Measurements from ENCODE around the gene CABP2.
"Not testable (repeated sequence)": the region's sequence is repeated elsewhere in the genome, so short reads cannot be mapped to it uniquely, and the experiment has no call there.

CABP2 gene

GRCh38 chr11:67493548-67494370 is 29.5 kb downstream of the CABP2 start:
- DNase-seq, result no peak

- no peak for DNase-seq
Measured at GRCh38 chr11:67492801-67493547, 30.3 kb downstream of the CABP2 start.

- no peak for DNase-seq
Measured at GRCh38 chr11:67492069-67492727, 31.0 kb downstream of the CABP2 start.

DNA sequence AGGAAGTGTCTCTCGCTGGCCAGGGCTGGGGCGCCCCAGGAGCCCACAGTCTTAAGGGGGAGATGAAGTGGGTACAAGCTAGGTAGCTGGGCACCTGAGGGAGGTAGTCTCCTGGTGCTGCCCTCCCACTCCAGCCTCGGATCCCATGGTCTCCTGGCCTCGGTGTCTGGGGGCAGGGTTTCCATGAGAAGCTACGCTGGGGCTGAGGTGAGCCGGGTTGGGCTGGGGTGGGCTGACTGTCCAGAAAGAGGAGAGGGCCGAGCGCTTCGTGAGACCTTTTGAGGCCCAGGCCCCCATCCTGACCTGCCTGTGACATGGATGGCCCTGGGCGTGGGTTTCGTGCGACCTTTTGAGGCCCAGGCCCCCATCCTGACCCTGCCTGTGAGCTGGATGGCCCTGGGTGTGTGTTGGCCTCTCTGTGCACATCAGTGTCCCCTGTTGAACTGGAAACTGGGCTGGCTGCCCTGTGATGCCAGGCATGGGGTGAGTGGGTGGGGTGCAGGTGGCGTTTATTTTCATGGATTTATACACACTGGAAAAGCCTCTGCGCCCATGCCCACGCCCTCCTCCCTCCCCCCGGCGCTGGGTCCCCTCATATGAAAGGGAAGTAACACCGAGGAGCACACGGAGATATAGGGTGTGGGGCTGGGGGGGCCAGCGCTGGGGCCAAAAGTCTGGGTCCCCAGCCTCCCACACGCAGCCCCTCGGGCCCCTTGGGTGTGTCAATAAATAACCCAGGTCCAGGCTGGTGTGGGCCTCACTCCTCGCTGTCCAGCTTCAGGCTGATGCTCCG is 31.8 kb downstream of the CABP2 start:
- DNase-seq, result no peak

DNA sequence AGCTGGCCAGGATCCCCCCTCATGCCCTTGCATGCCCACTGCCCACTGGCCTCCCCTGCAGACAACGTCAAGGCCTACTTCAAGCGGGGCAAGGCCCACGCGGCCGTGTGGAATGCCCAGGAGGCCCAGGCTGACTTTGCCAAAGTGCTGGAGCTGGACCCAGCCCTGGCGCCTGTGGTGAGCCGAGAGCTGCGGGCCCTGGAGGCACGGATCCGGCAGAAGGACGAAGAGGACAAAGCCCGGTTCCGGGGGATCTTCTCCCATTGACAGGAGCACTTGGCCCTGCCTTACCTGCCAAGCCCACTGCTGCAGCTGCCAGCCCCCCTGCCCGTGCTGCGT is 32.5 kb downstream of the CABP2 start:
- DNase-seq, result no peak

- DNase-seq, result no peak
Measured at GRCh38 chr11:67489885-67490726, 33.1 kb downstream of the CABP2 start.

GRCh38 chr11:67489203-67489884 is 33.9 kb downstream of the CABP2 start:
- DNase-seq, result no peak

GRCh38 chr11:67486481-67487195 is 36.6 kb downstream of the CABP2 start:
- no peak for DNase-seq

DNA sequence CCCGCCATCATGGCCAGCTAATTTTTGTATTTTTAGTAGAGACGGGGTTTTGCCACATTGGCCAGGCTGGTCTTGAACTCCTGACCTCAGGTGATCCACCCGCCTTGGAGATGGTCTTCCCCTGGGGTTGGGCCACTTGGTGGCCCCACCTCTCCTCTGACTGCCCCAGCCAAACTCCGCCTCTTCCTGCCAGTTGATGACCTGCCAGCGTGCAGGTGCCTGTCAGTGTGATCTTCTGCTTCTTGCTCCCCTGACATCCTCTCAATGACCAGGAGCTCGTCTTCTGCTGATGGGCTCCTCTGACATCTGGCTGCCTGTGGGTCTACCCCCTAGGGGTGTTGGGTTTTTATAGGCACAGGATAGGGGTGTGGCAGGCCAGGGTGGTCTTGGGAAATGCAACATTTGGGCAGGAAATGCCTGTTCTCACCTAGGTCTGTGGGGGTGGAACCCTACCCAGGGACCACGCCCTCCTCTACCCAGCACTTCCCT is 37.3 kb downstream of the CABP2 start:
- not testable (repeated sequence) for DNase-seq

GRCh38 chr11:67484847-67485311 is 38.4 kb downstream of the CABP2 start:
- DNase-seq, result no peak

GRCh38 chr11:67483831-67484665 is 39.2 kb downstream of the CABP2 start:
- DNase-seq, result no peak

- peak; percentile 97 to 98 for DNase-seq
Measured at GRCh38 chr11:67482827-67483798, 40.1 kb downstream of the CABP2 start, which contains the start of gene AIP. Gene AIP, plus strand, starts transcription at chr11:67483026. Its CDS starts 133 bp downstream, at chr11:67483159.

- no peak for DNase-seq
Measured at GRCh38 chr11:67482275-67482826, 40.9 kb downstream of the CABP2 start.

GRCh38 chr11:67477344-67478050 is 45.7 kb downstream of the CABP2 start:
- DNase-seq, result not testable (repeated sequence)

- DNase-seq, result not testable (repeated sequence)
Measured at GRCh38 chr11:67476692-67477091, 46.6 kb downstream of the CABP2 start.

DNA sequence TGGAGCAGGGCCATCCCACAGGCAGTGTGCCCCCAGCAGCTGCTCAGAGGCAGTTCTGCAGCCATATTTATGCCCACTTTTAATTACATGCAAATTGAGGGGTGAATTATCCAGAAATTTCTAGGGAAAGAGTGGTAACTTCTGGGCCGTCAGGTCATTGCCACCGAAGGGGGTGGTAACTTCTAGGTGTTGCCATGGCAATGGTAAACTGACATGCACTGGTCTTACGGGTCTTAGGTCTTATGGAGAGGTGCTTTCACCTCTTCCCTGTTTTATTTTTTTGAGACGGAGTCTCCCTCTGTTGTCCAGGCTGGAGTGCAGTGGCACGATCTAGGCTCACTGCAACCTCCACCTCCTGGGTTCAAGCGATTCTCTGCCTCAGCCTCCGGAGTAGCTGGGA is 50.4 kb downstream of the CABP2 start:
- no peak for DNase-seq
